A549 (cell line): ENCODE data around the gene PAM. TPM values are rescaled to one million over a fixed set of nuclear protein-coding genes. Genes with fewer than 3 reads are reported as not detected.
A peak's percentile ranks its signal among the peaks of the same experiment; 100 is the strongest.

ENCODE experiments used
- ATAC-seq, 2 experiments: fragments of 200-7000 bp in 1 of 2; fragments of >200 bp in 1 of 2; cut with Nextera tagmentation in 1 of 2; cut with Tn5 transposase in 1 of 2; 3 replicates each; pipeline versions ENCODE4 v1.8.0 to v1.9.1; 2018 to 2020; ENCODE audit warnings: mild to moderate bottlenecking in 1 of 2, moderate library complexity in 1 of 2
- CTCF ChIA-PET: fragments of 300-600 bp; sonication (Branson Sonifier 250); formaldehyde crosslinking; extraction: SDS; loops from one replicate; lab custom pipeline; 2021; ENCODE audit warnings: antibody characterized with exemption, inconsistent platforms; lab: Yijun Ruan, JAX
- POLR2A ChIA-PET: fragments of 350-600 bp; formaldehyde crosslinking; extraction: SDS; loops from one replicate; lab custom pipeline; 2021; ENCODE audit warnings: antibody characterized with exemption, inconsistent platforms; lab: Yijun Ruan, JAX
- DNase-seq, 2 experiments: peaks; one replicate each; pipeline versions ENCODE4 v3.0.0 to v3.0.0-alpha.2; 2011 to 2016; ENCODE audit warnings: low read depth in 1 of 2, low spot score in 1 of 2
- FAIRE-seq: peaks from 2 replicates; lab custom pipeline; 2011; peaks lifted over from hg19 to GRCh38; lab: Jason Lieb, UNC
- H3K27ac ChIP-seq, 2 experiments: fragments of >200 bp; sonication (Bioruptor Twin); formaldehyde crosslinking; 3 replicates each; pipeline ENCODE4 v1.5.1; 2016 to 2017
- H3K4me1 ChIP-seq: fragments of >200 bp; sonication (Bioruptor Twin); formaldehyde crosslinking; 3 replicates; pipeline ENCODE4 v1.6.1; 2016
- H3K4me2 ChIP-seq: fragments of >200 bp; sonication (Bioruptor Twin); formaldehyde crosslinking; 3 replicates; pipeline ENCODE4 v1.6.1; 2016
- H3K4me3 ChIP-seq: fragments of >200 bp; sonication (Bioruptor Twin); formaldehyde crosslinking; 3 replicates; pipeline ENCODE4 v1.5.1; 2016
- H3K9me3 ChIP-seq: fragments of >200 bp; sonication (Bioruptor Twin); formaldehyde crosslinking; 3 replicates; pipeline ENCODE4 v1.6.1; 2016
- BCL3 ChIP-seq: fragments of >200 bp; sonication (Bioruptor Twin); formaldehyde crosslinking; IDR thresholded peaks from 3 replicates; pipeline ENCODE4 v1.6.1; 2016
- CTCF ChIP-seq: fragments of >200 bp; sonication (Bioruptor Twin); formaldehyde crosslinking; IDR thresholded peaks from 3 replicates; pipeline ENCODE4 v1.5.1; 2016
- EHF ChIP-seq: fragments of 250-450 bp; sonication (Bioruptor Pico); IDR thresholded peaks from 2 replicates; pipeline ENCODE4 v1.5.0; 2020; ENCODE audit warnings: mild to moderate bottlenecking
- EHMT2 ChIP-seq: fragments of 200-600 bp; sonication (generic); IDR thresholded peaks from 2 replicates; pipeline ENCODE4 v1.6.1; 2016; ENCODE audit warnings: antibody characterized with exemption, low read depth, mild to moderate bottlenecking, moderate library complexity
- ELK1 ChIP-seq: fragments of 150-350 bp; IDR thresholded peaks from 2 replicates; pipeline ENCODE4 v1.6.1; 2014; ENCODE audit warnings: low read depth, mild to moderate bottlenecking, low read length
- FOSB ChIP-seq: fragments of 250-450 bp; sonication (Bioruptor Pico); IDR thresholded peaks from 2 replicates; pipeline ENCODE4 v1.5.0; 2020; ENCODE audit warnings: mild to moderate bottlenecking, moderate library complexity
- FOXS1 ChIP-seq: fragments of 250-450 bp; sonication (Bioruptor Pico); IDR thresholded peaks from 2 replicates; pipeline ENCODE4 v1.5.0; 2020; ENCODE audit warnings: mild to moderate bottlenecking, moderate library complexity
- HOXB13 ChIP-seq: fragments of 250-450 bp; sonication (Bioruptor Pico); IDR thresholded peaks from 2 replicates; pipeline ENCODE4 v1.5.0; 2020; ENCODE audit warnings: low read depth, mild to moderate bottlenecking, moderate library complexity
- JUNB ChIP-seq: fragments of >200 bp; sonication (Bioruptor Twin); formaldehyde crosslinking; IDR thresholded peaks from 2 replicates; pipeline ENCODE4 v1.6.1; 2016
- PHF8 ChIP-seq: fragments of 200-600 bp; sonication (generic); IDR thresholded peaks from 2 replicates; pipeline ENCODE4 v1.6.1; 2016; ENCODE audit warnings: low read depth, mild to moderate bottlenecking, antibody characterized with exemption, moderate library complexity, borderline replicate concordance
- POLR2AphosphoS2 ChIP-seq: conservative IDR thresholded peaks from 2 replicates; pipeline ENCODE4 v1.6.1; 2012; ENCODE audit warnings: low read length, improper control_type of control experiment, inconsistent platforms
- RFX5 ChIP-seq: fragments of 450-650 bp; IDR thresholded peaks from 2 replicates; pipeline ENCODE4 v1.7.1; 2014; ENCODE audit warnings: antibody characterized with exemption, mild to moderate bottlenecking, moderate library complexity
- RNF2 ChIP-seq: fragments of 200-600 bp; sonication (generic); IDR thresholded peaks from 2 replicates; pipeline ENCODE4 v1.6.1; 2016; ENCODE audit warnings: low read depth, mild to moderate bottlenecking, antibody characterized with exemption, moderate library complexity, borderline replicate concordance
- ZSCAN20 ChIP-seq: fragments of 250-450 bp; sonication (Bioruptor Pico); IDR thresholded peaks from 2 replicates; pipeline ENCODE4 v1.8.0; 2022; ENCODE audit warnings: mild to moderate bottlenecking, moderate library complexity
- WGBS: methylation state at CpG from one replicate; pipeline ENCODE4 v1.1.6; 2017; ENCODE audit errors: missing lambda C conversion rate; 5-methylcytosine and 5-hydroxymethylcytosine counted together
- polyA plus RNA-seq, 4 experiments: library from polyadenylated mRNA; depleted of rRNA in 3 of 4; stranded (reverse); fragments of >200 nt; fragmentation: RNase III in 1 of 4; extraction: RNeasy Plus Mini Kit Qiagen cat#74134 plus additional on column Dnase treatment in 1 of 4; gene quantifications; 2 replicates in 3 of 4; 3 replicates in 1 of 4; pipeline ENCODE4 v1.2.3, GENCODE V29; 2011 to 2017
- TF ChIP-seq, protein P1 (sequence below): fragments of >200 bp; sonication (Bioruptor Twin); formaldehyde crosslinking; IDR thresholded peaks from 2 replicates; pipeline ENCODE4 v1.6.1; 2016
- TF ChIP-seq, protein P2 (sequence below): fragments of 450-650 bp; IDR thresholded peaks from 2 replicates; pipeline ENCODE4 v1.6.1; 2014; ENCODE audit warnings: antibody characterized with exemption
- TF ChIP-seq, protein P3 (sequence below): IDR thresholded peaks from 2 replicates; pipeline ENCODE4 v1.6.1; 2012

Gene PAM
- polyA plus RNA-seq, 2 of the 4 experiments (the other 2 are of a cell fraction) = 21.5 to 25.1 TPM

- H3K4me2 ChIP-seq = peak overlapping the region; percentile 40
- POLR2A ChIA-PET = no interaction called here
- no peak overlapping the region for H3K27ac ChIP-seq
- CTCF ChIA-PET = interaction anchor here (0.7 kb wide), 1 partner anchor 9 kb away, joined by 3 read pairs; no protein-coding TSS in a partner anchor
- DNase-seq (no peak), ATAC-seq (no peak), FAIRE-seq (no peak)
- 47% methylated on average over 6 of the region's 6 CpGs for WGBS
- no peak overlapping the region for H3K4me3 ChIP-seq
- no peak for TF ChIP-seq BCL3
- TF ChIP-seq, protein P1, sequence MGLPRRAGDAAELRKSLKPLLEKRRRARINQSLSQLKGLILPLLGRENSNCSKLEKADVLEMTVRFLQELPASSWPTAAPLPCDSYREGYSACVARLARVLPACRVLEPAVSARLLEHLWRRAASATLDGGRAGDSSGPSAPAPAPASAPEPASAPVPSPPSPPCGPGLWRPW = no peak
- no peak for TF ChIP-seq ELK1
- TF ChIP-seq ZSCAN20 (CRISPR knock-in tag) = no peak
- no peak for TF ChIP-seq JUNB
- H3K9me3 ChIP-seq = no peaks in the 10 kb centered on the region
- H3K4me1 ChIP-seq = peaks cover 20% of the 10 kb centered on the region
These were observed 167.1 kb downstream of the PAM start for GRCh38 chr5:102922111-102922720.

GRCh38 chr5:102922799-102923477, 167.8 kb downstream of the PAM start:
- no peak overlapping the region for H3K4me2 ChIP-seq
- no peaks in the 10 kb centered on the region for H3K9me3 ChIP-seq
- ATAC-seq (no peak), DNase-seq (no peak), FAIRE-seq (no peak)
- WGBS = 43% methylated on average over 4 of the region's 4 CpGs
- TF ChIP-seq POLR2AphosphoS2 (no peak), EHMT2 (no peak), CTCF (no peak), EHF (CRISPR knock-in tag) (no peak), RNF2 (no peak), FOXS1 (no peak), RFX5 (no peak), FOSB (no peak), PHF8 (no peak), HOXB13 (no peak), JUNB (no peak), ZSCAN20 (CRISPR knock-in tag) (no peak)
- TF ChIP-seq, protein P2, sequence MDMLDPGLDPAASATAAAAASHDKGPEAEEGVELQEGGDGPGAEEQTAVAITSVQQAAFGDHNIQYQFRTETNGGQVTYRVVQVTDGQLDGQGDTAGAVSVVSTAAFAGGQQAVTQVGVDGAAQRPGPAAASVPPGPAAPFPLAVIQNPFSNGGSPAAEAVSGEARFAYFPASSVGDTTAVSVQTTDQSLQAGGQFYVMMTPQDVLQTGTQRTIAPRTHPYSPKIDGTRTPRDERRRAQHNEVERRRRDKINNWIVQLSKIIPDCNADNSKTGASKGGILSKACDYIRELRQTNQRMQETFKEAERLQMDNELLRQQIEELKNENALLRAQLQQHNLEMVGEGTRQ = no peak
- TF ChIP-seq, protein P1 = no peak
- TF ChIP-seq, protein P3, sequence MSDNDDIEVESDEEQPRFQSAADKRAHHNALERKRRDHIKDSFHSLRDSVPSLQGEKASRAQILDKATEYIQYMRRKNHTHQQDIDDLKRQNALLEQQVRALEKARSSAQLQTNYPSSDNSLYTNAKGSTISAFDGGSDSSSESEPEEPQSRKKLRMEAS = no peak
- POLR2A ChIA-PET = no interaction called here
- CTCF ChIA-PET = interaction anchor here (0.7 kb wide), 1 partner anchor 9 kb away, joined by 3 read pairs; no protein-coding TSS in a partner anchor
- H3K4me3 ChIP-seq = no peak overlapping the region
- H3K4me1 ChIP-seq = peaks cover 20% of the 10 kb centered on the region
- H3K27ac ChIP-seq = no peak overlapping the region
